Activated naive CD8-positive, alpha-beta T cell treated with anti-CD3 and anti-CD28 coated beads, Interleukin-2, amount 10 ng/mL, durations not matched to agents 7 days and 5 days (primary cell): Measurements from ENCODE around the gene TEC. TPM values are rescaled to one million over a fixed set of nuclear protein-coding genes. Genes with fewer than 3 reads are reported as not detected.

Experiments used
- ATAC-seq: fragments of 150-1000 bp; cut with Tn5 transposase; one replicate; pipeline ENCODE4 v1.10.0; 2021; ENCODE audit warnings: low read depth, moderate library complexity
- POLR2A ChIA-PET: fragments of 350-600 bp; sonication (Branson Sonifier 250); formaldehyde crosslinking; loops from one replicate; lab custom pipeline; 2021; ENCODE audit warnings: antibody characterized with exemption; lab: Charles Lee
- DNase-seq: peaks from one replicate; pipeline ENCODE4 v3.0.0; 2021
- H3K27ac Mint-ChIP-seq: one replicate; pipeline ENCODE4 v1.8.0; 2022; ENCODE audit warnings: mild to moderate bottlenecking, mixed read lengths
- H3K27me3 Mint-ChIP-seq: one replicate; pipeline ENCODE4 v1.8.0; 2022; ENCODE audit warnings: mild to moderate bottlenecking, moderate library complexity, mixed read lengths
- H3K36me3 Mint-ChIP-seq: one replicate; pipeline ENCODE4 v1.8.0; 2021; ENCODE audit warnings: mild to moderate bottlenecking, mixed read lengths
- H3K4me1 Mint-ChIP-seq: one replicate; pipeline ENCODE4 v1.8.0; 2021; ENCODE audit warnings: mixed read lengths
- H3K4me3 Mint-ChIP-seq: one replicate; pipeline ENCODE4 v1.8.0; 2022; ENCODE audit warnings: mild to moderate bottlenecking, moderate library complexity, mixed read lengths
- H3K9me3 Mint-ChIP-seq: one replicate; pipeline ENCODE4 v1.8.0; 2021; ENCODE audit warnings: mixed read lengths
- total RNA-seq, 2 experiments: library from RNA; stranded (reverse); gene quantifications; one replicate each; pipeline ENCODE4 v1.2.3, GENCODE V29; 2021

Gene TEC
- total RNA-seq, 2 experiments from 2014 or later, result 4.2 TPM

DNA sequence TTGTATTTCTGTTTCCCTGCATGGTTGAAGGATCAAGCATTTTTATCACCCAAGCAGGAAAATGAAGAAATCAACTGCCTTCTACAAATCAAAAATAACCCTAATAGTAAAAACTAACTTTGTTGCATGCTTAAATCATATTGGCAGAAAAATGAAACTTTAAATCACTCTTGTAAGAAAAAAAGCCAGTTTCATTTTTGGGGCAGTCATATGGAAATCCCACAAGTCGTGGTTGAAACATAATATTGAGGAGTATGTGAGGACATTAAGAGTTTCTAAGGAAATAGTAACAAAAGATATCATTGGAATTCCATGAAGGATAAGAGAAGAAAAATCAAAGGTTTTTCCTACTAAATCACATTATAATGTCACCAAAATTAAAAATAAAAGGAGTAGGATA lies 8.4 kb downstream of the TEC start:
- Mint-ChIP-seq H3K27ac (no peak overlapping the region), H3K4me3 (peak overlapping the region; percentile 49), H3K27me3 (no peaks in the 10 kb centered on the region), H3K9me3 (peaks cover 3% of the 10 kb centered on the region), H3K36me3 (peaks cover 16% of the 10 kb centered on the region), H3K4me1 (peaks cover 8% of the 10 kb centered on the region)
- DNase-seq, result no peak
- no peak for ATAC-seq
- POLR2A ChIA-PET, result no interaction called here

DNA sequence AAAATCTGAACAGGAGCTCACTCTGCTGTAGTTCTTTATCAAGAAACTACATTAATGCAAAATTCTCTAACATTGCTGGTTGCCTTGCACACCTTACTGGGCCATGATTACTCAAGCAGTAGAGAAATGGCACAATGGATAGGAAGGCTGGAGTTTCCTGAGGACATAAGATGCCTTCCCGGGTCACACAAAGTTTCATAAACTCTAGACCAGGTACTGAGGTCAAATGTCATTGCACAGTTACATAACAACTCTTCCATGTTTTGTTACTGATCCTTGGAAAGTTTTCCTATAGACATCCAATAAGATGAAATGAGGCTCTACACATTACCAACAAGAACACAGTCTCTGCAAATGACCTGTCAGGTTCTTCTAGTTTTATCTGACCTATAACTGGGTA lies 9.9 kb downstream of the TEC start:
- Mint-ChIP-seq H3K4me3 (no peak overlapping the region), H3K27ac (no peak overlapping the region), H3K36me3 (peaks cover 12% of the 10 kb centered on the region), H3K9me3 (peaks cover 5% of the 10 kb centered on the region), H3K4me1 (peaks cover 8% of the 10 kb centered on the region), H3K27me3 (no peaks in the 10 kb centered on the region)
- ATAC-seq (no peak), DNase-seq (no peak)
- POLR2A ChIA-PET, result no interaction called here

DNA sequence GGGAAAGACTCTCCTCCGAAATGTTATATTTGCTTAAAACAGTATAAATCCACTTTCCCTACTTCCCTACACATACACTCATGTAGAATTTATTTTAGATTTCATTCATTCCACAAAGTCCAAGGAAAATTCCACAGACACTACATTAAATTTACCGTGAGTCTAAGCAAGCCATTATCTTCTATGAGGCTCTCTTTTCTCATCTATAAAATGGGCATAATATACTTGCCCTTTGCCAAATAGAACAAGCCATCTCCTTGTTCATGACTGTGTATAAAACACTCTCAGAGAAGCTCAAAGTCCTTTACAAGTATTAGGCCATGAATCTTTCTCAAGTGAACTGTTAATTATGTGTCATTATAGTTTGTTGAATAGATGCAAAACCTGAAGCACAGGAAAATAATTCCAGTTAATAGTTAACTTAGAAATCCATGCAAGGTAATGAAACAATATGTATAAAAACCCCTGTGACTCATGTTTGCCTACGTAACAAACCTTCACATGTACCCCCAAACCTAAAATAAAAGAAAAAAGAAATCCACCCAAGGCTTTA lies 10.7 kb downstream of the TEC start:
- no peak for ATAC-seq
- H3K27ac Mint-ChIP-seq, result no peak overlapping the region
- peaks cover 5% of the 10 kb centered on the region for H3K9me3 Mint-ChIP-seq
- peaks cover 12% of the 10 kb centered on the region for H3K36me3 Mint-ChIP-seq
- H3K27me3 Mint-ChIP-seq, result no peaks in the 10 kb centered on the region
- H3K4me3 Mint-ChIP-seq, result no peak overlapping the region
- no peak for DNase-seq
- H3K4me1 Mint-ChIP-seq, result peaks cover 8% of the 10 kb centered on the region
- POLR2A ChIA-PET, result no interaction called here

DNA sequence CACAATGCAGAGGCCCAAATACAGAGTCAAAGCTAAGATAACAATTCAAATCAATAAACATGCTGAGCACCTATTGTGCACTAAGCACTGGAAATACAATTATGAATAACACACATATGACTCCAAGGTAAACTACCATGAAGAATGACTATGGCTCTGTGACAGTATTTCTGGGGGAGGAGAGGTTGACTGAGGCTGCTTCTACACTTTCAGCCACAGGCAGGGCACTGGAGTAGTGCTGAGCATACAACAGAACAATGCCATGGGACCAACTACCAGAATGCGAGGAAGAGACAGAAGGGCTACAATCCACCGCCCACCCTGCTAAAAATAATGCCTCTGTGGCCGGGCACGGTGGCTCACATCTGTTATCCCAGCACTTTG lies 13.7 kb downstream of the TEC start:
- Mint-ChIP-seq H3K9me3 (peaks cover 2% of the 10 kb centered on the region), H3K27ac (no peak overlapping the region), H3K36me3 (peaks cover 3% of the 10 kb centered on the region), H3K27me3 (no peaks in the 10 kb centered on the region), H3K4me1 (peaks cover under 1% of the 10 kb centered on the region), H3K4me3 (no peak overlapping the region)
- no peak for ATAC-seq
- no peak for DNase-seq
- POLR2A ChIA-PET, result interaction anchor here (0.8 kb wide), 1 partner anchor 54 kb away, joined by 3 read pairs; no protein-coding TSS in a partner anchor

DNA sequence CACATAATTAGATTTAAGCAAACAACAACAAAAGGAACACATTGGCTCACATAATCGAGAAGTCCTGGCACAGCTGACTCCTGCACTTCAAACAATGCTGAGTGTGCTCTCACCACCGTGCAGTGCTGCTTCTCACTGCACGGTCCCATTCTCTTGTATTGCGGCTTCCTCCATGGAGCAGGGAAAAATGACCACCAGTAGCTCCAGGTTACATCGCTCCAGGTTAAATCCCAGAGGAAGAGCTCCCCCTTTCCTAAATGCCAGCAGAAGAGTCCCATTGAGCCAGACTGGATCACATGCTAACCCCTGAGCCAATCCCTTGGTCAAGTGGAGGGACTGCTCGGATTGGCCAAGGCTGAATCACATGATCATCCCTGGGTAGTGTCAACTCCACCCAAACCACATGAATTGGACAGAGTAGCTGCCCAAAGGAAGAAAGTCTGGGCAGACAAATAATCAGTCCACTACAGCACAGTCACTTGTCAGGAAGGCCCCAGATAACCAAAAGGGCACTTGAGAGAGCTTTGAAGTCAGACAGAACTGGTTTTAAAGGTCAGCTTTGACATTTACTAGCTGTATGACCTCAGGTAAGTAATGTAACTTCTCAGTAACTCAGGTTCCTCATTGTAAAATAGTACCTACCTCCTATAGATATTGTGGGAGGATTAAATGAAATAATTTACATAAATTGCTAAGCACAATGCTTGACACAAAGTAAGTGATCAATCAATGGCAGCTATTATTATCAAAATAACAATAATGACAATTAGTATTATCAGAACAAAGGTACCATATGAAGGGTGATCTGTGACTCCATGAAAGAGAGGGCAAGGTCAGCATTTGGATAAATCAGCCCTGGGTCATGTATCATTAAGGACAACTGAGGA lies 14.3 kb downstream of the TEC start:
- no peak for DNase-seq
- H3K36me3 Mint-ChIP-seq, result peaks cover 3% of the 10 kb centered on the region
- H3K4me1 Mint-ChIP-seq, result no peaks in the 10 kb centered on the region
- no peaks in the 10 kb centered on the region for H3K27me3 Mint-ChIP-seq
- no peak overlapping the region for H3K4me3 Mint-ChIP-seq
- peaks cover 4% of the 10 kb centered on the region for H3K9me3 Mint-ChIP-seq
- ATAC-seq, result no peak
- POLR2A ChIA-PET, result interaction anchor here (0.8 kb wide), 1 partner anchor 55 kb away, joined by 3 read pairs; no protein-coding TSS in a partner anchor
- no peak overlapping the region for H3K27ac Mint-ChIP-seq

DNA sequence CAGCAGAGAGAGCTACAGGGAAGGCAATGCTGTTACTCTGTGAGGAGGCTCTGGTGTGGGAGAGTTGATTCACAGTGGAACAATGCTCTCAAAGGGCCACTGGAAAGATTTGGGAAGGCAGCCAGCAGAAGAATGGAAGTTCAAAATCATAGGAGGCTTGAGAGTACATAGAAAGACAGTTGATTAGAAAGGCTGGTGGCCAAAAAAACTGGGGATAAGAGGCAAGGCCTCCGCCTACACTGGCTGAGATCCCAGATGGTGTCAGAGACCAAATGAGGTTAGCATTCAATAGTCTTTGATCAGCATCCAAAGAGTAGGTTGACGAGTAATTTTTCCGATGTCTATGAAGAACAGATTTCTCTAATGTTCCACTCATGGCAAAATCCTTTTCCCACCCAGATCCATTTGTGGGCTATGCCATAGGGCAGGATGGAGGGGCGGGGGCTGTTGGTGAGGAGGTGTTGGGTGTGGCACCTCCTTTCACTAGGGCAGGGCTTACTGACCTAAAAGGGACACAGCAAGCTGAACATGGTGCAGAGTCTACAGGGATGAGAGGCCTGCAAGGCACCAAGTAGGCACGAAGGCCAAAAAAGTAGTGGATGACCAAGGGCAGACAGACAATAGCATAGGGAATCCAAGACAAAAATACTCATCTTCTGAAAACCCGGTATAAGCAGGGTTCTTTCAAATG lies 15.1 kb downstream of the TEC start:
- ATAC-seq (no peak), DNase-seq (no peak)
- POLR2A ChIA-PET, result no interaction called here
- Mint-ChIP-seq H3K27me3 (no peaks in the 10 kb centered on the region), H3K4me3 (no peak overlapping the region), H3K27ac (no peak overlapping the region), H3K9me3 (peaks cover 7% of the 10 kb centered on the region), H3K36me3 (peaks cover 2% of the 10 kb centered on the region), H3K4me1 (no peaks in the 10 kb centered on the region)

DNA sequence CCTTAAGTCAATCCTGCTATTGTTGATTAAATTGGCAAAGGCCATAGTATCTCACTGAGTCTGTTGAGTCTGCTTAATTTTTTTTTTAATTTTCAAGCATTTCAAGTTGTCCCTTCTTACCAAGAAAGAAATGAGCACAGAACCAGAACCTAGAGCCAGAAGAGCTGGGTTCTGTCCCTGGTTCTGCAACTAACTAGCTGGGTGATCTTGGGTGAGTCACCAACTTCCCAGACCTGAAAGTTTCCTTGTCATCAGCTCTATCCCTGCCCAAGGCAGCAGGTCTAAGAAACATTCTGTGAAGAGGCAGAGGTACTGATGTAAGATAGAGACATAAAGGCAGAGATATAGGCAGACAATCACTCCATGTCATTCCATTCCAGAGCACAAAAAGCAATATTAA lies 17.3 kb downstream of the TEC start:
- H3K36me3 Mint-ChIP-seq, result peaks cover 3% of the 10 kb centered on the region
- POLR2A ChIA-PET, result no interaction called here
- no peak overlapping the region for H3K27ac Mint-ChIP-seq
- no peaks in the 10 kb centered on the region for H3K4me1 Mint-ChIP-seq
- peaks cover 2% of the 10 kb centered on the region for H3K27me3 Mint-ChIP-seq
- H3K9me3 Mint-ChIP-seq, result peaks cover 7% of the 10 kb centered on the region
- ATAC-seq (no peak), DNase-seq (no peak)
- H3K4me3 Mint-ChIP-seq, result no peak overlapping the region

DNA sequence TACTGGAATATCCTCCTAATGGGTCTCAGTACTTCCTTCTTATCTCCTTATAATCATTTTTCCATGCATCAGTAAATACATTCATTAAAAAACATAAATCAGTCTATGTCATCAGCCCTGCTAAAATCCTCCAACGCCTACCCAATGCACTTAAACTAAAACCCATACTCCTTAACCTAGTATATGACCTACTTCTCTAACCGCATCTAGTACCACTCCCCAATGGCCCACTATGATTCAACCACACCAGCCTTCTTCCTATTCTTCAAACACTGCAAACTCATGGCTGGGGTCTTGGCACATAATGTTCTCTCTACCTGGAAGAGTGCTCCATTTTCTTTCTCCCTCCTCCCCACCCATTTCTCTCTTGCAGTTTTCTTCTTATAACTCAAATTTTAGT lies 18.7 kb downstream of the TEC start:
- ATAC-seq, result no peak
- Mint-ChIP-seq H3K27ac (no peak overlapping the region), H3K36me3 (peaks cover 3% of the 10 kb centered on the region), H3K27me3 (peaks cover 2% of the 10 kb centered on the region), H3K4me1 (no peaks in the 10 kb centered on the region), H3K9me3 (peaks cover 6% of the 10 kb centered on the region), H3K4me3 (no peak overlapping the region)
- no peak for DNase-seq
- POLR2A ChIA-PET, result no interaction called here

DNA sequence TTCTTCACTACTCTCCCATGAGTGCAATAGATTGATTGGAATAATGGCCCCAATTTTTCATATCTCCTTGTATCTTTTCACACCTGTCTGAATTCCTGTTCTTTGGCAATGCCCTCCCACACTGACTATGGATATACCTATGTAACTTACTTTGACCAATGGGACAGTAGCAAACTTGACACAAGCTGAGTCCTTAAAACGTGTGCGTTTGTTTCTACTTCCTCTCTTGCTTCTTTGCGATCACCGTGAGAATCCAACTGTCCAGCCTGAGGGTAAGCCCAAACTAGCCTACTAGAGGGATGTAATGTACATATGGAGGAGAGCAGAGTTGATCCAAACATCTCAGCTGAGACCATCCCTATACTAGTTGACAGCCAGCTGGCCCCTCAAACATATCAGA lies 19.3 kb downstream of the TEC start:
- no peak overlapping the region for H3K4me3 Mint-ChIP-seq
- peaks cover 4% of the 10 kb centered on the region for H3K36me3 Mint-ChIP-seq
- H3K27me3 Mint-ChIP-seq, result peaks cover 2% of the 10 kb centered on the region
- DNase-seq (no peak), ATAC-seq (no peak)
- H3K9me3 Mint-ChIP-seq, result peaks cover 5% of the 10 kb centered on the region
- POLR2A ChIA-PET, result no interaction called here
- no peaks in the 10 kb centered on the region for H3K4me1 Mint-ChIP-seq
- H3K27ac Mint-ChIP-seq, result no peak overlapping the region

DNA sequence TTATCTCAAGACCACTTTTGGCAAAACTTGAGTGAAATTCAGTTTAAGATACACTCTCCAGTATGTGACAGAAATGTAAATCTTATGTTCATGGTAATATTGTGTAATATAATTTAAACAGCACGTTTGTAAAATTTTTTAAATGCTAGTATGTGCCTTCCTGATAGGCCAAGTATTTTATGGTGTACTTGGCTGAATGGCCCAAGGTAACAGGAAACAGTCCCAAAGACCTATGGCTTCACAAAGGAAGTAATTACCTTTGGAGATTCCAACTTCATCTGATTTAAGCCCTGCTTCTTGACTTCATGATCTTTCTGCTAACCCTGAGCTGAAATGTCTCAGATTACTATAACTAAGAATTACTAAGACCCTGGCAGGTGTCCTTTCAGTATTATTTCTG lies 20.3 kb downstream of the TEC start:
- peaks cover 2% of the 10 kb centered on the region for H3K27me3 Mint-ChIP-seq
- peaks cover 6% of the 10 kb centered on the region for H3K9me3 Mint-ChIP-seq
- H3K4me3 Mint-ChIP-seq, result no peak overlapping the region
- DNase-seq (no peak), ATAC-seq (no peak)
- H3K27ac Mint-ChIP-seq, result no peak overlapping the region
- no peaks in the 10 kb centered on the region for H3K4me1 Mint-ChIP-seq
- POLR2A ChIA-PET, result no interaction called here
- H3K36me3 Mint-ChIP-seq, result peaks cover 9% of the 10 kb centered on the region

DNA sequence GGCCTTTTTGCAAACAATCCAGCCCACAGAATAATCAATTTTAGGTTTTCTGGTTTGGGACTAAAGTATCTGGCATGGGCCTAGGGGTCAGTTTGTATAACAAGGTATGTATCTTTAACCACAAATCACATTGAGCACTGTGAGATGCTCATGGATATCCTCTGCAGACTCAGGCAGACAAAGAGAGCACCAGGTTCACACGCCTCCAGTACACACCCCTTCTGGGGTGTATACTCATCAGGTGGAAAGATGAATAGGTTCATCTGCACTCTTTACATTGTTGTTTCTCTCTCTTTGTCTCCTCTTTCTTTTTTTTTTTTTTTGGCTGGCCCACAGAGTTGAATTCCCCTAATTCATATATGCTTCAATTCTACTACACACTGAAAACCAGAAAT lies 21.1 kb downstream of the TEC start:
- Mint-ChIP-seq H3K27me3 (peaks cover 2% of the 10 kb centered on the region), H3K4me3 (no peak overlapping the region), H3K9me3 (peaks cover 6% of the 10 kb centered on the region), H3K4me1 (no peaks in the 10 kb centered on the region), H3K36me3 (peaks cover 10% of the 10 kb centered on the region), H3K27ac (no peak overlapping the region)
- ATAC-seq (no peak), DNase-seq (no peak)
- POLR2A ChIA-PET, result no interaction called here

DNA sequence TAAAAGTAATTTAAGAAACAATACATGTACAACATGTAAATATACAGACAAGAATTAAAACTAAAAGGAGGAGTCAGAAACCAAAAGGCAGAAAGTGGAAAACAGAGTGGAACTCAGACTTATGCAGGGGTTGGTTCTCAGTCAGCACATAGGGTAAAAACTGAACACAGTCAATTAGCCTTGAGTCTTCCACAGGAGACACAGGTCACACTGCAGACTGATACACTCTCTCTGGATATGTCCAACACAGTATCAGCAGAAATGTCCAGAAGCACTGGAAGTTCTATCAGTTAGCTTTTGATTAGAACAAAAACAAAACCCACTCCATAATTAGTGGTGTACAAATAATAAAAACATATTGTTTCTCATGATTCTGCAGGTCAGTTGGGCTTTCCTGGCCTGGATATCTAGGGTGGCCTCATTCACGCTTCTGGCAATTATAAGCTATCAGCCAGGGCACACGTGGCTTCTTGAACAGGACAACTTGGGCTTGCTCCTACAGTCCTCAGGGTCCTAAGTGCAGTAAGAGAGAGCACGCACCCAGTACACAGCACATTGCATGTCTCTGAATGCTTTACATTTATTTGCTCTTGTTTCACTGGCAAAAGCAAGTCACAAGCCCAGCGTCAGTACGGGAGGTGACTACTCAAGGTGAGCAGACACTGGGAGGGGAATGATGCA lies 21.6 kb downstream of the TEC start:
- peaks cover 10% of the 10 kb centered on the region for H3K36me3 Mint-ChIP-seq
- peaks cover 6% of the 10 kb centered on the region for H3K9me3 Mint-ChIP-seq
- peaks cover 2% of the 10 kb centered on the region for H3K27me3 Mint-ChIP-seq
- H3K27ac Mint-ChIP-seq, result no peak overlapping the region
- H3K4me1 Mint-ChIP-seq, result no peaks in the 10 kb centered on the region
- POLR2A ChIA-PET, result no interaction called here
- DNase-seq, result no peak
- H3K4me3 Mint-ChIP-seq, result no peak overlapping the region
- ATAC-seq, result no peak

DNA sequence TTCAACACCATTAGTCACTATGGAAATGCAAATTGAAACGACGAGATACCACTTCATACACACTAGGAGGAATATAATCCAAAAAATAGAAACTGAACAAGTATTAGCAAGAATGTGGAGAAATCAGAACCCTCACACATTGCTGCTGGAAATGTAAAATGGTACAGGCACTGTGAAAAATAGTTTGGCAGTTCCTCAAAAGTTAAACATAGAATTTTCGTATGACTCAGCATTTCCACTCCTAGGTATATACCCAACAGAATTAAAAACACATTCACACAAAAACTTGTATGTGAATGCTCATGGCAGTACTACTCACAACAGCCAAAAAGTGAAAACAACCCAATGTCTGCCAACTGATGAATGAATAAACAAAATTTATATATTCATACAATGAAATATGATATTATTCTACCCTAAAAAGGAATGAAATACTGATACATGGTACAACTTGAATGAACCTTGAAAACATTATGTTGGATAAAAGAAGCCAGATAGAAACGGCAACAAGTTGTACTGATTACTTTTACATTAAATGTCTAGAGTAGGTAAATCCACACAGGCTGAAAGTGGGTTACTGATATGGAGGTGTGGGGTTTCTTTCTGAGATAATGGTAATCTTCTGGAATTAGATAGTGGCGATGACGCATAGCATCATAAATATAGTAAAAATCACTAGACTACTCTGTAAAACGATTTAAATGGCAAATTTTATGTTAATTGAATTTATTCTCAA lies 22.3 kb downstream of the TEC start:
- H3K4me1 Mint-ChIP-seq, result no peaks in the 10 kb centered on the region
- H3K27me3 Mint-ChIP-seq, result peaks cover 2% of the 10 kb centered on the region
- H3K4me3 Mint-ChIP-seq, result no peak overlapping the region
- H3K9me3 Mint-ChIP-seq, result peaks cover 6% of the 10 kb centered on the region
- no peak overlapping the region for H3K27ac Mint-ChIP-seq
- ATAC-seq, result no peak
- POLR2A ChIA-PET, result no interaction called here
- peaks cover 10% of the 10 kb centered on the region for H3K36me3 Mint-ChIP-seq
- no peak for DNase-seq
